KMS-11 (cell line): ENCODE results near the gene TMEM145.
"Not testable (repeated sequence)": the region's sequence is repeated elsewhere in the genome, so short reads cannot be mapped to it uniquely, and the experiment has no call there.

ENCODE experiments used
- H2AFZ ChIP-seq: fragments of 200-600 bp; sonication (generic); 2 replicates; pipeline ENCODE4 v1.6.1; 2016; ENCODE audit warnings: antibody characterized with exemption, mixed run types, low read depth
- H3K27ac ChIP-seq: fragments of 200-600 bp; sonication (generic); 2 replicates; pipeline ENCODE4 v1.6.1; 2016; ENCODE audit warnings: mild to moderate bottlenecking, mixed run types
- H3K27me3 ChIP-seq: fragments of 200-600 bp; sonication (generic); 2 replicates; pipeline ENCODE4 v1.6.1; 2017; ENCODE audit warnings: mild to moderate bottlenecking, low read depth, mixed run types, moderate library complexity; ENCODE audit not compliant: insufficient read depth
- H3K36me3 ChIP-seq: fragments of 200-600 bp; sonication (generic); 2 replicates; pipeline ENCODE4 v1.6.1; 2017; ENCODE audit warnings: mild to moderate bottlenecking, mixed run types; ENCODE audit not compliant: insufficient read depth
- H3K4me1 ChIP-seq: fragments of 200-600 bp; sonication (generic); 2 replicates; pipeline ENCODE4 v1.6.1; 2016; ENCODE audit warnings: mild to moderate bottlenecking, low read depth, mixed run types; ENCODE audit not compliant: poor library complexity, severe bottlenecking
- H3K4me2 ChIP-seq: fragments of 200-600 bp; sonication (generic); 2 replicates; pipeline ENCODE4 v1.7.0; 2016; ENCODE audit warnings: mild to moderate bottlenecking, mixed run types
- H3K4me3 ChIP-seq: fragments of 200-600 bp; sonication (generic); IDR thresholded peaks from 2 replicates; pipeline ENCODE4 v1.6.1; 2017; ENCODE audit warnings: low read depth, low read length, mixed read lengths; ENCODE audit not compliant: insufficient read depth
- H3K79me2 ChIP-seq: fragments of 200-600 bp; sonication (generic); 2 replicates; pipeline ENCODE4 v1.6.1; 2016; ENCODE audit warnings: low read depth, mixed run types; ENCODE audit not compliant: insufficient read depth
- H3K9ac ChIP-seq: fragments of 200-600 bp; sonication (generic); 2 replicates; pipeline ENCODE4 v1.6.1; 2016; ENCODE audit warnings: mild to moderate bottlenecking, mixed run types
- H4K20me1 ChIP-seq: fragments of 200-600 bp; sonication (generic); 2 replicates; pipeline ENCODE4 v1.6.1; 2016; ENCODE audit warnings: mild to moderate bottlenecking, mixed run types; ENCODE audit not compliant: insufficient read depth
- TF ChIP-seq, protein P1 (sequence below): fragments of 200-600 bp; sonication (generic); conservative IDR thresholded peaks from 2 replicates; pipeline ENCODE4 v1.6.1; 2017; ENCODE audit warnings: low read depth, mild to moderate bottlenecking, antibody characterized with exemption, low read length, moderate library complexity, mixed read lengths

The TMEM145 gene

DNA sequence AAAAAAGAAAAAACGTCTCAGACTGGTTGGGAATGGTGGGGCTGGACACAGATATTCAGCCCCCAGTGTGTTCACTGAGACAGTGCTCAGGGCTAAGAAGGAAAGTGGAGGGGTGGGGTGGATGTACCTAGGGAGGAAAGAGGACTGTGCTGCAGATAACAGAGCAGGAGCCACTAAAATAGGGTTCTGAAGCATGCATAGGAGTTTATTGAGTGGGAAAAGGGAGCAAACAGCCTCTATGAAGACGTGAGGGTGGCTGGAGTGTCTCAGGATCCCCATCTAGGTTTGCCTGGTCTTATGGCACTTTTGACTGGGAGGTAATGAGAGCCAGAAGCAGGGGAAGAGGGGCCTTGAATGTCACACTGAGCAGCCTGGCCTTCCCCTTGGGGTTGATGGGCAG, 15.7 kb downstream of the TMEM145 start:
- TF ChIP-seq, protein P1, sequence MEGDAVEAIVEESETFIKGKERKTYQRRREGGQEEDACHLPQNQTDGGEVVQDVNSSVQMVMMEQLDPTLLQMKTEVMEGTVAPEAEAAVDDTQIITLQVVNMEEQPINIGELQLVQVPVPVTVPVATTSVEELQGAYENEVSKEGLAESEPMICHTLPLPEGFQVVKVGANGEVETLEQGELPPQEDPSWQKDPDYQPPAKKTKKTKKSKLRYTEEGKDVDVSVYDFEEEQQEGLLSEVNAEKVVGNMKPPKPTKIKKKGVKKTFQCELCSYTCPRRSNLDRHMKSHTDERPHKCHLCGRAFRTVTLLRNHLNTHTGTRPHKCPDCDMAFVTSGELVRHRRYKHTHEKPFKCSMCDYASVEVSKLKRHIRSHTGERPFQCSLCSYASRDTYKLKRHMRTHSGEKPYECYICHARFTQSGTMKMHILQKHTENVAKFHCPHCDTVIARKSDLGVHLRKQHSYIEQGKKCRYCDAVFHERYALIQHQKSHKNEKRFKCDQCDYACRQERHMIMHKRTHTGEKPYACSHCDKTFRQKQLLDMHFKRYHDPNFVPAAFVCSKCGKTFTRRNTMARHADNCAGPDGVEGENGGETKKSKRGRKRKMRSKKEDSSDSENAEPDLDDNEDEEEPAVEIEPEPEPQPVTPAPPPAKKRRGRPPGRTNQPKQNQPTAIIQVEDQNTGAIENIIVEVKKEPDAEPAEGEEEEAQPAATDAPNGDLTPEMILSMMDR = no peak
- H3K36me3 ChIP-seq = no peaks in the 10 kb centered on the region
- H3K27ac ChIP-seq = no peak overlapping the region
- no peaks in the 10 kb centered on the region for H3K79me2 ChIP-seq
- no peaks in the 10 kb centered on the region for H3K27me3 ChIP-seq
- H2AFZ ChIP-seq = no peak overlapping the region
- no peaks in the 10 kb centered on the region for H4K20me1 ChIP-seq
- no peak overlapping the region for H3K9ac ChIP-seq
- H3K4me2 ChIP-seq = no peak overlapping the region
- peaks cover 12% of the 10 kb centered on the region for H3K4me1 ChIP-seq
- H3K4me3 ChIP-seq = no peak overlapping the region

DNA sequence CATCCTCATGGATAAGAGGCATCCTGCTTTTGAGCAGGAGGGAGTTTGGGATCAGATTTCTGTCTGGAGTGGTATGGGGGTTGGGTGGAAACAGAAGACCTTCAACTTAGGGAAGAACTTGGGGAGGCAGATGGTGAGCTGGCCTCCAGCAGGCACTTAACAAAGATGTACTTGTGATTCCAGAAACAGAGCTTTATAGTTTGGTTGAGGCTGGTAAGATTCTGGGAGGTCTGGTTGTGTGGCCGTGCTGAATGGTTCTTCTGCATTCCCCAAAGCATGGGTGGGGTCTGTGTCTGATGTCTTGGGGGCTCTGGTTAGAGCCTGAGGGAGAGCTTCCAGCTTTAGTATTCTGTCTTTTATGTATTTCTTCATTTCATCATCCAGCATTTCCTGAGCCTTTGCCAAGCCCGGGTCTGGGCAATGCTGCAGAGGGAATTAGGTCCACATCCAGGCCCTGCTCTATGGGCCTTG, 17.2 kb downstream of the TMEM145 start:
- Histone ChIP-seq H3K27me3 (no peaks in the 10 kb centered on the region), H3K27ac (no peak overlapping the region), H2AFZ (no peak overlapping the region), H3K36me3 (no peaks in the 10 kb centered on the region), H3K79me2 (no peaks in the 10 kb centered on the region), H3K4me1 (peaks cover 12% of the 10 kb centered on the region), H3K4me3 (no peak overlapping the region), H3K4me2 (no peak overlapping the region), H4K20me1 (no peaks in the 10 kb centered on the region), H3K9ac (no peak overlapping the region)
- TF ChIP-seq, protein P1 = no peak

DNA sequence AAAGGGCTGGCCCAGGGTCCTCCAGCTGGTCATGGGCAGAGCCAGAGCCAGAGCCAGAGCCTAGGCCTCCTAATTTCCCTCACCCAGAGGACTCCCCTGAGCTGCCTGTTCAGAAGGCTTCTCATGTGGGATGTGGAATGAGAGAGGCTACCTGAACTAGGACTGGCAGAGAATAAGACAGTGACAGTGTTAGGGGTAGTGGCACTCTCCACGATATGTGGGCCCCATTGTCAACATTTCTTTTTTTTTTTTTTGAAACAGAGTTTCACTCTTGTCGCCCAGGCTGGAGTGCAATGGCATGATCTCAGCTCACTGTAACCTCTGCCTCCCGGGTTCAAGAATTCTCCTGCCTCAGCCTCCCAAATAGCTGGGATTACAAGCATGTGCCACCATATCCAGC, 18.2 kb downstream of the TMEM145 start:
- not testable (repeated sequence) for H3K4me1 ChIP-seq, H3K79me2 ChIP-seq, H2AFZ ChIP-seq, H3K4me2 ChIP-seq, H3K27me3 ChIP-seq, H4K20me1 ChIP-seq, H3K27ac ChIP-seq, H3K36me3 ChIP-seq, H3K9ac ChIP-seq, H3K4me3 ChIP-seq

DNA sequence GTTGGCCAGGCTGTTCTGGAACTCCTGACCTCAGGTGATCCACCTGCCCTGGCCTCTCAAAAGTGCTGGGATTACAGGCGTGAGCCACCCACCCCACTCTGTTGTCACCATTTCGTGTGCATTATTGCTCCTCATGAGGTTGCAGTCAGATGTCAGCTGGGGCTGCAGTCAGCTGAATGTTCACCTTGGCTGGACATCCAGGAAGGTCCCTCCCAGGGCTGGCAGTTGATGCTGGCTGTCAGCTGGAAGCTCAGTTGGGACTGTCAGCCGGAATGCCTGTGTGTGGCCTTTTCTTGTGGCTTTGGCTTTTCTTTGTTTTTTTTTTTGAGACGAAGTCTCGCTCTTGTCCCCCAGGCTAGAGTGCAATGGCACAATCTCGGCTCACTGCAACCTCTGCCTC, 18.9 kb downstream of the TMEM145 start:
- no peak overlapping the region for H2AFZ ChIP-seq
- no peak overlapping the region for H3K4me3 ChIP-seq
- TF ChIP-seq, protein P1 = no peak
- no peaks in the 10 kb centered on the region for H3K27me3 ChIP-seq
- H3K27ac ChIP-seq = no peak overlapping the region
- H4K20me1 ChIP-seq = no peaks in the 10 kb centered on the region
- H3K4me1 ChIP-seq = peaks cover 2% of the 10 kb centered on the region
- no peak overlapping the region for H3K9ac ChIP-seq
- H3K36me3 ChIP-seq = no peaks in the 10 kb centered on the region
- no peak overlapping the region for H3K4me2 ChIP-seq
- no peaks in the 10 kb centered on the region for H3K79me2 ChIP-seq

DNA sequence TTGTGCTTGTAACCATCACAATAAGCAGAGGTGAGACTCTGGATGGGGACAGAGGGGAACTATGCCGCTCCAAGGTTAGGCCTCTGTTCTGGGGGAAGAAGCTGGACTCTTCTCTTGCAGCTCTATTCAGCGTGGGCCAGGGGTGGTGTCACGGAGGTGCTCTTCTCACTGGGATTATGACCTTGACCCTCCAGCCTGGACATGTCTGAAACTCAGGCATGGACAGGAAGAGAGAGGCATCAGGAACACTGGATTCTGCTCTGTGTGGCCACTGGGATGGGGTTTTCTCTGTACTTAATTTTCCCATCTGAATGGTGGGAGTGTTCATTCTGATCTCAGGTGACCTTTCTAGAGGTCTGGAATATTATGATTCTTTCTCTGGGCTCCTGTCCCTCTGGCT, 19.9 kb downstream of the TMEM145 start:
- H3K4me2 ChIP-seq = no peak overlapping the region
- no peak overlapping the region for H3K4me3 ChIP-seq
- no peaks in the 10 kb centered on the region for H3K27me3 ChIP-seq
- TF ChIP-seq, protein P1 = no peak
- no peaks in the 10 kb centered on the region for H4K20me1 ChIP-seq
- H3K27ac ChIP-seq = no peak overlapping the region
- no peaks in the 10 kb centered on the region for H3K4me1 ChIP-seq
- H3K9ac ChIP-seq = no peak overlapping the region
- no peaks in the 10 kb centered on the region for H3K79me2 ChIP-seq
- H3K36me3 ChIP-seq = no peaks in the 10 kb centered on the region
- H2AFZ ChIP-seq = no peak overlapping the region
